ENCODE measurements around the gene TNFAIP8.

GRCh38 chr5:119313197-119313596 lies 42.6 kb upstream of the TNFAIP8 start:
- TF ChIP-seq CTCF (conservative IDR thresholded peaks at IDR 0.05) (no peak), EZH2 (IDR thresholded peaks at IDR 0.05; ENCODE audit: low read depth) (no peak)
